ENCODE data around the gene FGF22. TPM values are rescaled to one million over a fixed set of nuclear protein-coding genes. Genes with fewer than 3 reads are reported as not detected.
"Not testable (repeated sequence)": the region's sequence is repeated elsewhere in the genome, so short reads cannot be mapped to it uniquely, and the experiment has no call there.

The FGF22 gene
- total RNA-seq, 1 donor = 0.10 TPM

GRCh38 chr19:664913-665443, 25.3 kb downstream of the FGF22 start:
- Histone ChIP-seq H3K27me3 (ENCODE audit: insufficient read depth, low read length) (no peaks in the 10 kb centered on the region), H3K4me1 (ENCODE audit: insufficient read depth, low read length) (peaks cover 60% of the 10 kb centered on the region), H3K4me3 (ENCODE audit: low read length) (no peak overlapping the region), H3K9me3 (ENCODE audit: low read depth, low read length) (no peaks in the 10 kb centered on the region)

- H3K4me1 ChIP-seq (ENCODE audit: insufficient read depth, low read length) = peaks cover 54% of the 10 kb centered on the region
- H3K9me3 ChIP-seq (ENCODE audit: low read depth, low read length); H3K4me3 ChIP-seq (ENCODE audit: low read length); H3K27me3 ChIP-seq (ENCODE audit: insufficient read depth, low read length): not testable (repeated sequence)
Measured at GRCh38 chr19:666985-667573, 27.4 kb downstream of the FGF22 start.

GRCh38 chr19:668675-669434, 29.2 kb downstream of the FGF22 start:
- not testable (repeated sequence) for H3K27me3 ChIP-seq (ENCODE audit: insufficient read depth, low read length); H3K9me3 ChIP-seq (ENCODE audit: low read depth, low read length); H3K4me3 ChIP-seq (ENCODE audit: low read length)
- peaks cover 55% of the 10 kb centered on the region for H3K4me1 ChIP-seq (ENCODE audit: insufficient read depth, low read length)

- Histone ChIP-seq H3K9me3 (ENCODE audit: low read depth, low read length) (no peaks in the 10 kb centered on the region), H3K4me3 (ENCODE audit: low read length) (no peak overlapping the region), H3K4me1 (ENCODE audit: insufficient read depth, low read length) (peaks cover 41% of the 10 kb centered on the region), H3K27me3 (ENCODE audit: insufficient read depth, low read length) (peaks cover 7% of the 10 kb centered on the region)
Measured at GRCh38 chr19:670609-671075, 31.0 kb downstream of the FGF22 start.

GRCh38 chr19:674282-675151, 34.8 kb downstream of the FGF22 start:
- Histone ChIP-seq H3K4me1 (ENCODE audit: insufficient read depth, low read length) (peaks cover 27% of the 10 kb centered on the region), H3K27me3 (ENCODE audit: insufficient read depth, low read length) (peaks cover 13% of the 10 kb centered on the region), H3K9me3 (ENCODE audit: low read depth, low read length) (no peaks in the 10 kb centered on the region), H3K4me3 (ENCODE audit: low read length) (no peak overlapping the region)

- H3K4me1 ChIP-seq (ENCODE audit: insufficient read depth, low read length) = peaks cover 29% of the 10 kb centered on the region
Measured at GRCh38 chr19:676007-676338, 36.3 kb downstream of the FGF22 start.

GRCh38 chr19:676339-677105, 36.8 kb downstream of the FGF22 start, which contains the start of gene FSTL3:
TSS of gene FSTL3 (plus strand) at chr19:676392. CDS start at chr19:676424, 32 bp downstream.
- H3K9me3 ChIP-seq (ENCODE audit: low read depth, low read length) = no peaks in the 10 kb centered on the region
- peaks cover 31% of the 10 kb centered on the region for H3K4me1 ChIP-seq (ENCODE audit: insufficient read depth, low read length)
- no peak within 1 kb of the TSS for H3K4me3 ChIP-seq (ENCODE audit: low read length)
- H3K27me3 ChIP-seq (ENCODE audit: insufficient read depth, low read length) = peaks cover 13% of the 10 kb centered on the region

More at GRCh38 chr19:676007-676338, 36.3 kb downstream of the FGF22 start:
- Histone ChIP-seq H3K9me3 (ENCODE audit: low read depth, low read length) (no peaks in the 10 kb centered on the region), H3K27me3 (ENCODE audit: insufficient read depth, low read length) (peaks cover 13% of the 10 kb centered on the region), H3K4me3 (ENCODE audit: low read length) (no peak overlapping the region)

GRCh38 chr19:677201-677600, 37.5 kb downstream of the FGF22 start:
- Histone ChIP-seq H3K9me3 (ENCODE audit: low read depth, low read length) (no peaks in the 10 kb centered on the region), H3K4me1 (ENCODE audit: insufficient read depth, low read length) (peaks cover 26% of the 10 kb centered on the region), H3K27me3 (ENCODE audit: insufficient read depth, low read length) (peaks cover 13% of the 10 kb centered on the region), H3K4me3 (ENCODE audit: low read length) (no peak overlapping the region)

- no peak overlapping the region for H3K4me3 ChIP-seq (ENCODE audit: low read length)
- H3K4me1 ChIP-seq (ENCODE audit: insufficient read depth, low read length) = peaks cover 20% of the 10 kb centered on the region
- no peaks in the 10 kb centered on the region for H3K9me3 ChIP-seq (ENCODE audit: low read depth, low read length)
- H3K27me3 ChIP-seq (ENCODE audit: insufficient read depth, low read length) = peaks cover 13% of the 10 kb centered on the region
Measured at GRCh38 chr19:677601-678436, 38.1 kb downstream of the FGF22 start.

GRCh38 chr19:678791-679388, 39.2 kb downstream of the FGF22 start:
- Histone ChIP-seq H3K4me3 (ENCODE audit: low read length) (no peak overlapping the region), H3K4me1 (ENCODE audit: insufficient read depth, low read length) (peaks cover 20% of the 10 kb centered on the region), H3K27me3 (ENCODE audit: insufficient read depth, low read length) (peaks cover 13% of the 10 kb centered on the region), H3K9me3 (ENCODE audit: low read depth, low read length) (no peaks in the 10 kb centered on the region)

GRCh38 chr19:679418-680286, 40.0 kb downstream of the FGF22 start:
- H3K9me3 ChIP-seq (ENCODE audit: low read depth, low read length) = no peaks in the 10 kb centered on the region
- peak overlapping the region; percentile 59 for H3K4me3 ChIP-seq (ENCODE audit: low read length)
- H3K4me1 ChIP-seq (ENCODE audit: insufficient read depth, low read length) = peaks cover 20% of the 10 kb centered on the region
- peaks cover 13% of the 10 kb centered on the region for H3K27me3 ChIP-seq (ENCODE audit: insufficient read depth, low read length)

- Histone ChIP-seq H3K4me1 (ENCODE audit: insufficient read depth, low read length) (peaks cover 20% of the 10 kb centered on the region), H3K9me3 (ENCODE audit: low read depth, low read length) (no peaks in the 10 kb centered on the region), H3K27me3 (ENCODE audit: insufficient read depth, low read length) (peaks cover 7% of the 10 kb centered on the region), H3K4me3 (ENCODE audit: low read length) (peak overlapping the region; percentile 59)
Measured at GRCh38 chr19:680287-681028, 40.8 kb downstream of the FGF22 start.
